OCI-LY7 (cell line): Measurements from ENCODE around the gene PPP4R2. TPM values are rescaled to one million over a fixed set of nuclear protein-coding genes. Genes with fewer than 3 reads are reported as not detected.

ENCODE experiments used
- BruUV-seq: library from RNA; stranded (reverse); fragments of 400-500 nt; replicated peaks from 2 replicates; lab custom pipeline; 2021; lab: Mats Ljungman, UMichigan
- CTCF ChIA-PET: fragments of 300-600 bp; sonication (Branson Sonifier 250); formaldehyde crosslinking; loops from one replicate; lab custom pipeline; 2022; ENCODE audit warnings: antibody characterized with exemption; ENCODE audit not compliant: unreplicated experiment; lab: Charles Lee
- POLR2A ChIA-PET: fragments of 300-600 bp; sonication (Branson Sonifier 250); formaldehyde crosslinking; loops from one replicate; lab custom pipeline; 2022; ENCODE audit warnings: antibody characterized with exemption; lab: Charles Lee
- DNase-seq: peaks from one replicate; pipeline ENCODE4 v3.0.0-alpha.2; 2015; ENCODE audit warnings: low spot score
- H2AFZ ChIP-seq: fragments of 200-600 bp; sonication (generic), shearing (Covaris generic); 2 replicates; pipeline ENCODE4 v1.6.1; 2014; ENCODE audit warnings: mild to moderate bottlenecking, antibody characterized with exemption, low read length, moderate library complexity
- H3K27ac ChIP-seq: fragments of 200-600 bp; sonication (generic); 2 replicates; pipeline ENCODE4 v1.5.1; 2014; ENCODE audit warnings: mixed run types, low read depth, mild to moderate bottlenecking, moderate library complexity, low read length, inconsistent platforms; ENCODE audit not compliant: poor library complexity, severe bottlenecking
- H3K36me3 ChIP-seq: fragments of 200-600 bp; sonication (generic); 2 replicates; pipeline ENCODE4 v1.6.1; 2014; ENCODE audit warnings: mild to moderate bottlenecking, antibody characterized with exemption, low read length, moderate library complexity, mixed read lengths; ENCODE audit not compliant: insufficient read depth
- H3K4me1 ChIP-seq: fragments of 200-600 bp; sonication (generic); 2 replicates; pipeline ENCODE4 v1.5.1; 2014; ENCODE audit warnings: mild to moderate bottlenecking, low read length; ENCODE audit not compliant: insufficient read depth, poor library complexity, severe bottlenecking
- H3K4me2 ChIP-seq: fragments of 200-600 bp; sonication (generic); 2 replicates; pipeline ENCODE4 v1.6.1; 2014; ENCODE audit warnings: mild to moderate bottlenecking, low read length
- H3K4me3 ChIP-seq: fragments of 200-600 bp; sonication (generic); 2 replicates; pipeline ENCODE4 v1.5.1; 2014; ENCODE audit warnings: mild to moderate bottlenecking, low read depth, low read length; ENCODE audit not compliant: poor library complexity, severe bottlenecking
- H3K79me2 ChIP-seq: fragments of 200-600 bp; sonication (generic); 2 replicates; pipeline ENCODE4 v1.6.1; 2016; ENCODE audit warnings: low read depth, mild to moderate bottlenecking, low read length, moderate library complexity, mixed read lengths; ENCODE audit not compliant: insufficient read depth
- H3K9me2 ChIP-seq: fragments of 200-600 bp; sonication (generic); 2 replicates; pipeline ENCODE4 v1.6.1; 2016; ENCODE audit warnings: mild to moderate bottlenecking, low read length, mixed read lengths; ENCODE audit not compliant: insufficient read depth
- H3K9me3 ChIP-seq: fragments of 200-600 bp; sonication (generic); 2 replicates; pipeline ENCODE4 v1.6.1; 2014; ENCODE audit warnings: mild to moderate bottlenecking, mixed run types, low read length, mixed read lengths
- H4K20me1 ChIP-seq: fragments of 200-600 bp; sonication (generic); 2 replicates; pipeline ENCODE4 v1.6.1; 2014; ENCODE audit warnings: mild to moderate bottlenecking, antibody characterized with exemption, low read length, moderate library complexity, mixed read lengths; ENCODE audit not compliant: insufficient read depth
- CTCF ChIP-seq: fragments of 200-600 bp; sonication (generic); conservative IDR thresholded peaks from 2 replicates; pipeline ENCODE4 v1.5.1; 2014; ENCODE audit warnings: mild to moderate bottlenecking, antibody characterized with exemption, low read length, moderate library complexity, mixed read lengths
- EZH2phosphoT487 ChIP-seq: fragments of 200-600 bp; sonication (generic); IDR thresholded peaks from 2 replicates; pipeline ENCODE4 v1.6.1; 2018; ENCODE audit warnings: low read depth, borderline replicate concordance, mild to moderate bottlenecking, mixed run types, antibody characterized with exemption, low read length, moderate library complexity, mixed read lengths
- intact Hi-C: fragments of 100-400 bp; cut with micrococcal nuclease; formaldehyde crosslinking; loops from one replicate; pipeline ENCODE4 v1.10.0; 2022; ENCODE audit not compliant: unreplicated experiment
- total RNA-seq, 2 experiments: library from RNA; depleted of rRNA in 1 of 2; stranded (reverse); fragments of >200 nt in 1 of 2; shearing (Covaris generic) in 1 of 2; gene quantifications; 2 replicates each; pipeline ENCODE4 v1.2.3, GENCODE V29; 2014 to 2022

PPP4R2 gene
- total RNA-seq, 2 experiments from 2014 or later, result 52.0 to 99.5 TPM

- ChIA-PET POLR2A (interaction anchor here (1.0 kb wide), 1 partner anchor 14 kb away, joined by 3 read pairs; no protein-coding TSS in a partner anchor), CTCF (interaction anchor here (0.6 kb wide), 1 partner anchor 16 kb away, joined by 3 read pairs; no protein-coding TSS in a partner anchor)
- Histone ChIP-seq H3K79me2 (no peaks in the 10 kb centered on the region), H3K36me3 (no peaks in the 10 kb centered on the region), H3K27ac (no peak overlapping the region), H3K4me3 (no peak overlapping the region), H3K4me2 (no peak overlapping the region), H3K9me3 (no peaks in the 10 kb centered on the region), H4K20me1 (no peaks in the 10 kb centered on the region), H3K9me2 (no peaks in the 10 kb centered on the region), H3K4me1 (no peaks in the 10 kb centered on the region), H2AFZ (no peak overlapping the region)
- no peak for DNase-seq
- no peak for TF ChIP-seq EZH2phosphoT487
- TF ChIP-seq CTCF, result no peak
- intact Hi-C loops, result no loop called here
- BruUV-seq, result no TSS peak
Observed at GRCh38 chr3:73081140-73081539, 84.5 kb downstream of the PPP4R2 start.

GRCh38 chr3:73084170-73084569 is 87.6 kb downstream of the PPP4R2 start:
- H3K9me3 ChIP-seq, result no peaks in the 10 kb centered on the region
- no peaks in the 10 kb centered on the region for H3K79me2 ChIP-seq
- ChIA-PET POLR2A (no interaction called here), CTCF (no interaction called here)
- no peaks in the 10 kb centered on the region for H3K36me3 ChIP-seq
- intact Hi-C loops, result no loop called here
- H3K4me3 ChIP-seq, result no peak overlapping the region
- no peak overlapping the region for H3K27ac ChIP-seq
- no peak for TF ChIP-seq CTCF
- no peak for TF ChIP-seq EZH2phosphoT487
- no peaks in the 10 kb centered on the region for H3K4me1 ChIP-seq
- no peak overlapping the region for H3K4me2 ChIP-seq
- H4K20me1 ChIP-seq, result no peaks in the 10 kb centered on the region
- no peak overlapping the region for H2AFZ ChIP-seq
- no TSS peak for BruUV-seq
- no peak for DNase-seq
- no peaks in the 10 kb centered on the region for H3K9me2 ChIP-seq

DNA sequence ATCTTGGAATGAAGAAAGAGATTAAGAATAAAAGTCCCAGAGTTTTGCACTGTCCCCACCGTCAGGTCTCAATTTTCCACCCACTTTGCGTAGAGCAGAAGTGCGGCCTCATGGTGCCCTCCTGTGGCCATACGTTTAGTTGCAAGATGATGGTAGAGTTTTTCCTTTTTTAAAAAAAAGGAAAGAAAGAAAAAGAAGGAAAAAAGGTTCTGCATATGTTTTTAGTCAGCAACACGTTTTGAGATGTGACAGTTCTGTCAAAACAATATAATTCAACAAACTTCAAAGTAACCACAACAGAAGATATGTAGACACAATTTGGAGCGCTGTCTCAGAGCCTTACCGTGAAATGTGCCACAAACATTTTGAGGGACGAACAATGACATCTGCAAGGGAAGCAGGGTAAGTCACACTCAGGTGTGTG is 89.5 kb downstream of the PPP4R2 start:
- CTCF ChIA-PET, result no interaction called here

More for the DNA sequence above, 89.5 kb downstream of the PPP4R2 start:
- no peak overlapping the region for H3K4me3 ChIP-seq
- BruUV-seq, result no TSS peak
- H3K36me3 ChIP-seq, result no peaks in the 10 kb centered on the region
- H3K4me2 ChIP-seq, result no peak overlapping the region
- H4K20me1 ChIP-seq, result no peaks in the 10 kb centered on the region
- TF ChIP-seq EZH2phosphoT487 (no peak), CTCF (peak; percentile 94)
- H3K79me2 ChIP-seq, result no peaks in the 10 kb centered on the region
- H2AFZ ChIP-seq, result no peak overlapping the region
- H3K27ac ChIP-seq, result no peak overlapping the region
- H3K9me3 ChIP-seq, result no peaks in the 10 kb centered on the region
- peak; percentile 42 for DNase-seq
- no peaks in the 10 kb centered on the region for H3K9me2 ChIP-seq
- POLR2A ChIA-PET, result interaction anchor here (1.1 to 1.2 kb wide), 2 partner anchors 160 to 236 kb away, joined by 3 to 4 read pairs; no protein-coding TSS in a partner anchor
- intact Hi-C loops, result loop anchor here (1.0 to 5.0 kb wide), 3 partner anchors 147 to 1374 kb away; no protein-coding TSS in a partner anchor
- no peaks in the 10 kb centered on the region for H3K4me1 ChIP-seq
